ENCODE measurements around the gene GJA1.

The GJA1 gene

DNA sequence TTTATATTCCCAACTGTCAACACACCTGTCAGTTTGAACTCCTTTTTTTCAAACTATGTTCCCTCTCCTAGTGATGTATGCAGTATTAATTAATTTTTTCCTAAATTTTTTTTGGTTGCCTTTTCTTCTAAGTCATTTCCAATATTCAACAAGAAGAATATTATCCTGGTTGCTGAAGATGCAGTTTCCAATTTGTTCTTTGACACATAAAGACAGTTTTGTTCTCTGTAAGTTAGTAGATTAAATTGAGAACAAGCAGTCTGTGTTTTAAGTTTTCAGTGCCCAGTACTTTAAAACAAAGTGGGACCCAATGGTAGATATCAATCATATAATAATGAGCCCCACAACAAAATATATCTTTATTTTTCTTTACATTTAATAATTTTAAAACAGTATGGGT, 47.3 kb downstream of the GJA1 start:
- no peak for DNase-seq (ENCODE audit: low spot score)

DNA sequence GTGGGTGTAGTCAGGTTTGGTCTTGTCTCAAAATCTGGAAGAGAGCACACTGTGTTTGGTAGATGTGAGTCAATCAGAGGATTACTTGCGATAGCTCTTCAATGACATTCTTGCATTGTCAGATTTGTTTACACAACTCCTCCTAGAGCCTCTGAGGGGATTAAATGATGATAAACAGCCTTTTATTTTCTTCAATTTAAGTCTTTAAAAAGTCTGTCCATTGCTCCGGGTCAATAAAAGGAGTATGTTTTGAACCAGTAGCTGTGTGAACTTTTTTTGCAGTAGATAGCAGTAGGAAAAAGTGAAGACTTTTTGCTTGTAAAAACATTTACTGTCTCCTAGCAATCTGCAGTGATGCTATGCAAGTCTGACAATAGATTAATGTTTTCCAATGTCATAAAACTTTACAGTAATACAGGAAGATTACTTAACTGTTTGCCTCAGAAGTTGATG, 49.9 kb downstream of the GJA1 start:
- DNase-seq (ENCODE audit: low spot score) = no peak

DNA sequence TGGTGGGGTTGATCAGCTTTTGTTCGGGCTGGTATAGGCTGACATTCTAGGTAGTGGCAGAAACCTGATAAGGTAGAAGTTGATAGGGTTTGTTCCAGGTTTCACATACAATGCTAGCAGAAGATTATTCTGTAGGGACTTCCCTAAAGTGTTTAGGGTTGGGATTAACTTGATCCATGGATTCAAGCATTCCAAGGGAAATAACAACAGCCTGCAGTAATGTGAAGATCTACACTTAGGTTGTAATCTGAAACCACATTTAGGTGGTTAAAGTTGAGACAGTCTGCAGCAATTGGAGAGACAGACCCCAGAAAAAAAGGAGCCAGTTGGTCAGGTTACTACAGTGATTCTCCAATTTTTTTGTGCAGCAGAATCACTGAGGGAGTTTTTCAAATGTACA, 56.1 kb downstream of the GJA1 start:
- no peak for DNase-seq (ENCODE audit: low spot score)

DNA sequence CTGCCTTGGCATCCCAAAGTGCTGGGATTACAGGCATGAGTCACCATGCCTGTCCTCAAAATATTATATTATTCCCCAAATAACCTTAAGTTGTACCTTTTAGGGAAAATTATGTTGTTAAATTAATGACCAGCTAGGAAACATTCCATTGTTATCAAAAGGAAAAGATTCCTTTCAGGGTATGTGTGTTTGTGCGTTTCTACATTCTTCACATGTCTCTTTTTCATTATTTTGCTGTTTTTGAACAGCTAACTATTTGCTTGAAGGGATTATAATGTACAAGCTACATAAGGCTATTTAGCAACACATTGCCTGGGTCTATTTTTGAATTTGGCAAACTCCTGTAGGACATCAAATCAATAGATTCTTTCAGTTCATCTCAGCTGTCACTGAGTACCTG, 57.1 kb downstream of the GJA1 start:
- no peak for DNase-seq (ENCODE audit: low spot score)

DNA sequence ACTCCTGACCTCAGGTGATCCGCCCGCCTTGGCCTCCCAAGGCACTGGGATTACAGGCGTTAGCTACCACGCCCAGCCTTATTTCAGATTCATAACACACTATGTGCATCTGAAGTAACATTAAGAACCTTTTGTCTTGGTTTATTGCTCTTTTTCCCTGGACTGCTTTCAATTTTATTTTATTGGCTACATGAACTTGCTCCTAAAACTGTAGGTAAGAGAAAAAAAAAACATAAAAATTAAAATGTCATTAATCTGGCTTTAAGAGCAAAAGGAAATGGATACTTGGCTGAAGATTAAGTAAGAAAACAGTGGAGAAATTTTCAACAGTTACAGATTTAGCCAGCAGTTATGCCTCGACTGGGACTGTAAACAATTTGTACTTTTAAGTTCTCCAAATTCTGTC, 62.5 kb downstream of the GJA1 start:
- DNase-seq (ENCODE audit: low spot score) = no peak

DNA sequence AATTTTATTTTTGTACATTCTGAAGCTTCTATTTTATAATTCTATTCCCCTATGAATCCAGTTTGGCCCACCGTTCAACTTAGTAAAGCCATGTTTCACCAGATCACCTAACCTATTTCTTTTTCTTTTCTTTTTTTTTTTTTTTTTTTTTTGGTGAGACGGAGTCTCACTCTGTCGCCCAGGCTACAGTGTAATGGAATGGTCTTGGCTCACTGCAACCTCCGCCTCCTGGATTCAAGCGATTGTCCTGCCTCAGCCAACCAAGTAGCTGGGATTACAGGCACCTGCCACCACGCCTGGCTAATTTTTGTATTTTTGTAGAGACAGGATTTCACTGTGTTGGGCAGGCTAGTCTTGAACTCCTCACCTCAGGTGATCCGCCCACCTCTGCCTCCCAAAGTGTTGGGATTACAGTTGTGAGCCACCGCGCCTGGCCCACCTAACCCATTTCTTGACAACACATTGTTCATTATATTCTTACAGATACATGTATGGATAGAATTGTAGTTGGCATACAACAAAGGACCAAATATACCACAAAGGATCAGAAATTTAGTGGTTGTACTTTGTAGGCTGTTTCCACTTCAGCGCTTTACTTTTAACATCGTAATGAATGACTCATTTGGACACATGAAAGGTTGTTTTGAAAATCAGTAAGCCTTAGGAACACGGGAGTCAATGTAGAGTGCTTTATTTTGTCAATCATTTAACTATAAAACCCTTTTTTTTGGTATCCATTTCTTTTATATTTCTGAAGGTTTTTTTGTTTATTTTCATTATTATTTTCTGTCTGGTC, 63.2 kb downstream of the GJA1 start:
- no peak for DNase-seq (ENCODE audit: low spot score)

All from GM03348 (cell line).